K562 (cell line): ENCODE data around the gene OR2W1.

Experiments
- SIX5 ChIP-seq, 2 experiments: IDR thresholded peaks; 2 replicates each; pipeline ENCODE4 v1.6.1; 2011; ENCODE audit warnings: low read length in 2 of 2, borderline replicate concordance in 1 of 2, low read depth in 1 of 2, mild to moderate bottlenecking in 1 of 2, moderate library complexity in 1 of 2; ENCODE audit not compliant: insufficient read depth in 1 of 2
- STAT5B ChIP-seq: fragments of 250-450 bp; sonication (Bioruptor Pico); IDR thresholded peaks from 2 replicates; pipeline ENCODE4 v1.8.0; 2021; ENCODE audit warnings: mild to moderate bottlenecking, inconsistent platforms
- ZFPM2 ChIP-seq: fragments of 250-450 bp; sonication (Bioruptor Pico); IDR thresholded peaks from 2 replicates; pipeline ENCODE4 v1.5.1; 2022; ENCODE audit warnings: mild to moderate bottlenecking
- TF ChIP-seq, protein P1 (sequence below): sonication (generic); formaldehyde crosslinking; IDR thresholded peaks from 2 replicates; pipeline ENCODE4 v1.8.1; 2023; ENCODE audit warnings: mild to moderate bottlenecking, missing genetic modification reagents
- TF ChIP-seq, protein P2 (sequence below): fragments of 450-650 bp; IDR thresholded peaks from 2 replicates; pipeline ENCODE4 v1.6.1; 2017; ENCODE audit warnings: mild to moderate bottlenecking, moderate library complexity
- TF ChIP-seq, protein P3 (sequence below): sonication (generic); formaldehyde crosslinking; IDR thresholded peaks from 2 replicates; pipeline ENCODE4 v1.5.0; 2020; ENCODE audit warnings: missing genetic modification reagents

DNA sequence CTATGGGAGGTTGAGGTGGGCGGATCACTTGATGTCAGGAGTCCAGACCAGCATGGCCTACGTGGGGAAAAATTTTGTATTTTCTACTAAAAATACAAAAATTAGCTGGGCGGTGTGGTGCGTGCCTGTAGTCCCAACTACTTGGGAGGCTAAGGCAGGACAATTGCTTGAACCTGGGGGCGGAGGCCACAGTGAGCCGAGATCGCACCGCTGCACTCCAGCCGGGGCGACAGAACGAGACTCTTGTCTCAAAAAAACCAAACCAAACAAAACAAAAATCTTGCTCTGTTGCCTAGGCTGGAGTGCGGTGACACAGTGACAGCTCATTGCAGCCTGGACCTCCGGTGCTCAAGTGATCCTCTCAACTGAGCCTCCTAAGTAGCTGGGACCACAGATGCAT lies 16.2 kb downstream of the OR2W1 start:
- TF ChIP-seq, protein P1, sequence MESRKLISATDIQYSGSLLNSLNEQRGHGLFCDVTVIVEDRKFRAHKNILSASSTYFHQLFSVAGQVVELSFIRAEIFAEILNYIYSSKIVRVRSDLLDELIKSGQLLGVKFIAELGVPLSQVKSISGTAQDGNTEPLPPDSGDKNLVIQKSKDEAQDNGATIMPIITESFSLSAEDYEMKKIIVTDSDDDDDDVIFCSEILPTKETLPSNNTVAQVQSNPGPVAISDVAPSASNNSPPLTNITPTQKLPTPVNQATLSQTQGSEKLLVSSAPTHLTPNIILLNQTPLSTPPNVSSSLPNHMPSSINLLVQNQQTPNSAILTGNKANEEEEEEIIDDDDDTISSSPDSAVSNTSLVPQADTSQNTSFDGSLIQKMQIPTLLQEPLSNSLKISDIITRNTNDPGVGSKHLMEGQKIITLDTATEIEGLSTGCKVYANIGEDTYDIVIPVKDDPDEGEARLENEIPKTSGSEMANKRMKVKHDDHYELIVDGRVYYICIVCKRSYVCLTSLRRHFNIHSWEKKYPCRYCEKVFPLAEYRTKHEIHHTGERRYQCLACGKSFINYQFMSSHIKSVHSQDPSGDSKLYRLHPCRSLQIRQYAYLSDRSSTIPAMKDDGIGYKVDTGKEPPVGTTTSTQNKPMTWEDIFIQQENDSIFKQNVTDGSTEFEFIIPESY (CRISPR knock-in tag): no peak
- TF ChIP-seq SIX5 (IDR thresholded peaks at IDR 0.05; ENCODE audit: borderline replicate concordance in 1 of 2, insufficient read depth in 1 of 2, low read depth in 1 of 2, low read length in 2 of 2) (no peak), STAT5B (CRISPR knock-in tag) (no peak), ZFPM2 (no peak)
- TF ChIP-seq, protein P2, sequence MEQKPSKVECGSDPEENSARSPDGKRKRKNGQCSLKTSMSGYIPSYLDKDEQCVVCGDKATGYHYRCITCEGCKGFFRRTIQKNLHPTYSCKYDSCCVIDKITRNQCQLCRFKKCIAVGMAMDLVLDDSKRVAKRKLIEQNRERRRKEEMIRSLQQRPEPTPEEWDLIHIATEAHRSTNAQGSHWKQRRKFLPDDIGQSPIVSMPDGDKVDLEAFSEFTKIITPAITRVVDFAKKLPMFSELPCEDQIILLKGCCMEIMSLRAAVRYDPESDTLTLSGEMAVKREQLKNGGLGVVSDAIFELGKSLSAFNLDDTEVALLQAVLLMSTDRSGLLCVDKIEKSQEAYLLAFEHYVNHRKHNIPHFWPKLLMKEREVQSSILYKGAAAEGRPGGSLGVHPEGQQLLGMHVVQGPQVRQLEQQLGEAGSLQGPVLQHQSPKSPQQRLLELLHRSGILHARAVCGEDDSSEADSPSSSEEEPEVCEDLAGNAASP: no peak
- TF ChIP-seq, protein P3, sequence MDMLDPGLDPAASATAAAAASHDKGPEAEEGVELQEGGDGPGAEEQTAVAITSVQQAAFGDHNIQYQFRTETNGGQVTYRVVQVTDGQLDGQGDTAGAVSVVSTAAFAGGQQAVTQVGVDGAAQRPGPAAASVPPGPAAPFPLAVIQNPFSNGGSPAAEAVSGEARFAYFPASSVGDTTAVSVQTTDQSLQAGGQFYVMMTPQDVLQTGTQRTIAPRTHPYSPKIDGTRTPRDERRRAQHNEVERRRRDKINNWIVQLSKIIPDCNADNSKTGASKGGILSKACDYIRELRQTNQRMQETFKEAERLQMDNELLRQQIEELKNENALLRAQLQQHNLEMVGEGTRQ: no peak
